ENCODE data around the gene LLGL1.

DNA sequence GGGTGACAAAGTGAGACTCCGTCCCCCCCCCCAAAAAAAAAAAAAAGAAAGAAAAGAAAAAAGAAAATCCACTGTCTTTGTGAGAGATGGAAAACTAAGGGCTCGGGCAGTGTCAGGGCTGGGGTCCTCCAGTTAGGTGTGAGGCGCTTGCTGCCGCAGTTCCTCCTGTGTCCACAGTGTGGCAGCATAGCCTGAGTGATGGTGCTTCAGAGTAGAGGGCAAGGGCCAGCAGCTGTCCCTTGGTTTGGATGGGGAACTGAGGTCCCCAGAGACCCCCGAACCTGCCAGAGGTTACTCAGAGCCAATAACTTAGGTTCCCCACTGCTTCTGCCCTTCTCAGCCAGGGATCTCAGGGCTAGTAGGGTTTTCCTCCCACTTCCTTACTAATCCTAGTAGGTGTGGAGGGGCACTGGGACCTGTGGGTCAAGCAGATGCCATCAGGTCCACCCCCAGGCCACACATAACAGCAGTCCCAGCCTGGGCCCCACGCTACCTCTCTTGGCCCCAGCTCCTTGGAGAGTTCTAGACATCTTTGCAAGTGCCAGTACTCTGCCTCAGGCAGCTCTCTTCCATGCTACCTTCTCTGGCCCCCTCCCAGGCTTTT is 7.9 kb upstream of the LLGL1 start:
- TF ChIP-seq, protein P1, sequence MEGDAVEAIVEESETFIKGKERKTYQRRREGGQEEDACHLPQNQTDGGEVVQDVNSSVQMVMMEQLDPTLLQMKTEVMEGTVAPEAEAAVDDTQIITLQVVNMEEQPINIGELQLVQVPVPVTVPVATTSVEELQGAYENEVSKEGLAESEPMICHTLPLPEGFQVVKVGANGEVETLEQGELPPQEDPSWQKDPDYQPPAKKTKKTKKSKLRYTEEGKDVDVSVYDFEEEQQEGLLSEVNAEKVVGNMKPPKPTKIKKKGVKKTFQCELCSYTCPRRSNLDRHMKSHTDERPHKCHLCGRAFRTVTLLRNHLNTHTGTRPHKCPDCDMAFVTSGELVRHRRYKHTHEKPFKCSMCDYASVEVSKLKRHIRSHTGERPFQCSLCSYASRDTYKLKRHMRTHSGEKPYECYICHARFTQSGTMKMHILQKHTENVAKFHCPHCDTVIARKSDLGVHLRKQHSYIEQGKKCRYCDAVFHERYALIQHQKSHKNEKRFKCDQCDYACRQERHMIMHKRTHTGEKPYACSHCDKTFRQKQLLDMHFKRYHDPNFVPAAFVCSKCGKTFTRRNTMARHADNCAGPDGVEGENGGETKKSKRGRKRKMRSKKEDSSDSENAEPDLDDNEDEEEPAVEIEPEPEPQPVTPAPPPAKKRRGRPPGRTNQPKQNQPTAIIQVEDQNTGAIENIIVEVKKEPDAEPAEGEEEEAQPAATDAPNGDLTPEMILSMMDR (IDR thresholded peaks at IDR 0.05; ENCODE audit: low read length) = peak; percentile 91
- TF ChIP-seq EZH2 (IDR thresholded peaks at IDR 0.05; ENCODE audit: borderline replicate concordance, low read length) = no peak
